OCI-LY7 (cell line): ENCODE measurements around the gene SHMT2. TPM values are rescaled to one million over a fixed set of nuclear protein-coding genes. Genes with fewer than 3 reads are reported as not detected.

Experiments
- BruUV-seq: library from RNA; stranded (reverse); fragments of 400-500 nt; replicated peaks from 2 replicates; lab custom pipeline; 2021; lab: Mats Ljungman, UMichigan
- CTCF ChIA-PET: fragments of 300-600 bp; sonication (Branson Sonifier 250); formaldehyde crosslinking; loops from one replicate; lab custom pipeline; 2022; ENCODE audit warnings: antibody characterized with exemption; ENCODE audit not compliant: unreplicated experiment; lab: Charles Lee
- POLR2A ChIA-PET: fragments of 300-600 bp; sonication (Branson Sonifier 250); formaldehyde crosslinking; loops from one replicate; lab custom pipeline; 2022; ENCODE audit warnings: antibody characterized with exemption; lab: Charles Lee
- DNase-seq: peaks from one replicate; pipeline ENCODE4 v3.0.0-alpha.2; 2015; ENCODE audit warnings: low spot score
- H2AFZ ChIP-seq: fragments of 200-600 bp; sonication (generic), shearing (Covaris generic); 2 replicates; pipeline ENCODE4 v1.6.1; 2014; ENCODE audit warnings: mild to moderate bottlenecking, antibody characterized with exemption, low read length, moderate library complexity
- H3K27ac ChIP-seq: fragments of 200-600 bp; sonication (generic); 2 replicates; pipeline ENCODE4 v1.5.1; 2014; ENCODE audit warnings: mixed run types, low read depth, mild to moderate bottlenecking, moderate library complexity, low read length, inconsistent platforms; ENCODE audit not compliant: poor library complexity, severe bottlenecking
- H3K36me3 ChIP-seq: fragments of 200-600 bp; sonication (generic); 2 replicates; pipeline ENCODE4 v1.6.1; 2014; ENCODE audit warnings: mild to moderate bottlenecking, antibody characterized with exemption, low read length, moderate library complexity, mixed read lengths; ENCODE audit not compliant: insufficient read depth
- H3K4me1 ChIP-seq: fragments of 200-600 bp; sonication (generic); 2 replicates; pipeline ENCODE4 v1.5.1; 2014; ENCODE audit warnings: mild to moderate bottlenecking, low read length; ENCODE audit not compliant: insufficient read depth, poor library complexity, severe bottlenecking
- H3K4me2 ChIP-seq: fragments of 200-600 bp; sonication (generic); 2 replicates; pipeline ENCODE4 v1.6.1; 2014; ENCODE audit warnings: mild to moderate bottlenecking, low read length
- H3K4me3 ChIP-seq: fragments of 200-600 bp; sonication (generic); 2 replicates; pipeline ENCODE4 v1.5.1; 2014; ENCODE audit warnings: mild to moderate bottlenecking, low read depth, low read length; ENCODE audit not compliant: poor library complexity, severe bottlenecking
- H3K79me2 ChIP-seq: fragments of 200-600 bp; sonication (generic); 2 replicates; pipeline ENCODE4 v1.6.1; 2016; ENCODE audit warnings: low read depth, mild to moderate bottlenecking, low read length, moderate library complexity, mixed read lengths; ENCODE audit not compliant: insufficient read depth
- H3K9me2 ChIP-seq: fragments of 200-600 bp; sonication (generic); 2 replicates; pipeline ENCODE4 v1.6.1; 2016; ENCODE audit warnings: mild to moderate bottlenecking, low read length, mixed read lengths; ENCODE audit not compliant: insufficient read depth
- H3K9me3 ChIP-seq: fragments of 200-600 bp; sonication (generic); 2 replicates; pipeline ENCODE4 v1.6.1; 2014; ENCODE audit warnings: mild to moderate bottlenecking, mixed run types, low read length, mixed read lengths
- H4K20me1 ChIP-seq: fragments of 200-600 bp; sonication (generic); 2 replicates; pipeline ENCODE4 v1.6.1; 2014; ENCODE audit warnings: mild to moderate bottlenecking, antibody characterized with exemption, low read length, moderate library complexity, mixed read lengths; ENCODE audit not compliant: insufficient read depth
- CTCF ChIP-seq: fragments of 200-600 bp; sonication (generic); conservative IDR thresholded peaks from 2 replicates; pipeline ENCODE4 v1.5.1; 2014; ENCODE audit warnings: mild to moderate bottlenecking, antibody characterized with exemption, low read length, moderate library complexity, mixed read lengths
- EZH2phosphoT487 ChIP-seq: fragments of 200-600 bp; sonication (generic); IDR thresholded peaks from 2 replicates; pipeline ENCODE4 v1.6.1; 2018; ENCODE audit warnings: low read depth, borderline replicate concordance, mild to moderate bottlenecking, mixed run types, antibody characterized with exemption, low read length, moderate library complexity, mixed read lengths
- intact Hi-C: fragments of 100-400 bp; cut with micrococcal nuclease; formaldehyde crosslinking; loops from one replicate; pipeline ENCODE4 v1.10.0; 2022; ENCODE audit not compliant: unreplicated experiment
- total RNA-seq, 2 experiments: library from RNA; depleted of rRNA in 1 of 2; stranded (reverse); fragments of >200 nt in 1 of 2; shearing (Covaris generic) in 1 of 2; gene quantifications; 2 replicates each; pipeline ENCODE4 v1.2.3, GENCODE V29; 2014 to 2022

Gene SHMT2
- total RNA-seq, 2 experiments from 2014 or later, result 394 to 415 TPM

- CTCF ChIA-PET, result interaction anchor here (0.7 to 1.4 kb wide), 2 partner anchors 9 to 59 kb away, joined by 3 read pairs; partner anchors contain the start of gene LRP1
- H3K27ac ChIP-seq, result no peak overlapping the region
- BruUV-seq, result no TSS peak
- H3K9me3 ChIP-seq, result no peaks in the 10 kb centered on the region
- no peaks in the 10 kb centered on the region for H3K79me2 ChIP-seq
- no peak overlapping the region for H2AFZ ChIP-seq
- no peaks in the 10 kb centered on the region for H3K36me3 ChIP-seq
- H3K4me1 ChIP-seq, result no peaks in the 10 kb centered on the region
- no peak overlapping the region for H3K4me2 ChIP-seq
- DNase-seq, result no peak
- intact Hi-C loops, result no loop called here
- H3K4me3 ChIP-seq, result no peak overlapping the region
- no peaks in the 10 kb centered on the region for H4K20me1 ChIP-seq
- POLR2A ChIA-PET, result no interaction called here
- TF ChIP-seq CTCF (no peak), EZH2phosphoT487 (no peak)
- no peaks in the 10 kb centered on the region for H3K9me2 ChIP-seq
Measured at GRCh38 chr12:57187222-57188089, 42.1 kb upstream of the SHMT2 start.

- no peaks in the 10 kb centered on the region for H3K79me2 ChIP-seq
- intact Hi-C loops, result no loop called here
- H3K36me3 ChIP-seq, result no peaks in the 10 kb centered on the region
- no peaks in the 10 kb centered on the region for H3K4me1 ChIP-seq
- BruUV-seq, result no TSS peak
- no peak overlapping the region for H3K27ac ChIP-seq
- H3K4me2 ChIP-seq, result no peak overlapping the region
- H3K4me3 ChIP-seq, result no peak overlapping the region
- DNase-seq, result no peak
- no peak overlapping the region for H2AFZ ChIP-seq
- no peaks in the 10 kb centered on the region for H3K9me3 ChIP-seq
- no peaks in the 10 kb centered on the region for H4K20me1 ChIP-seq
- TF ChIP-seq EZH2phosphoT487 (no peak), CTCF (no peak)
- ChIA-PET POLR2A (no interaction called here), CTCF (interaction anchor here (1.4 kb wide), 1 partner anchor 60 kb away, joined by 3 read pairs; the partner anchor contains the start of gene LRP1)
- no peaks in the 10 kb centered on the region for H3K9me2 ChIP-seq
Measured at GRCh38 chr12:57188090-57188425, 41.5 kb upstream of the SHMT2 start.

GRCh38 chr12:57190037-57190436 is 39.5 kb upstream of the SHMT2 start:
- H3K9me3 ChIP-seq, result no peaks in the 10 kb centered on the region
- no peak overlapping the region for H3K4me2 ChIP-seq
- no peak overlapping the region for H3K27ac ChIP-seq
- no peak for TF ChIP-seq EZH2phosphoT487
- TF ChIP-seq CTCF, result no peak
- H3K79me2 ChIP-seq, result no peaks in the 10 kb centered on the region
- ChIA-PET POLR2A (no interaction called here), CTCF (no interaction called here)
- H4K20me1 ChIP-seq, result no peaks in the 10 kb centered on the region
- H3K9me2 ChIP-seq, result no peaks in the 10 kb centered on the region
- H3K4me1 ChIP-seq, result no peaks in the 10 kb centered on the region
- intact Hi-C loops, result no loop called here
- H2AFZ ChIP-seq, result no peak overlapping the region
- H3K4me3 ChIP-seq, result no peak overlapping the region
- BruUV-seq, result no TSS peak
- no peaks in the 10 kb centered on the region for H3K36me3 ChIP-seq
- DNase-seq, result no peak
